Measurements from ENCODE around the gene NADK2.
"Not testable (repeated sequence)": the region's sequence is repeated elsewhere in the genome, so short reads cannot be mapped to it uniquely, and the experiment has no call there.

NADK2 gene

GRCh38 chr5:36241631-36242533 is at the start of gene NADK2:
Gene NADK2, minus strand, starts transcription at chr5:36241925. Its CDS starts 127 bp downstream, at chr5:36241798.
- DNase-seq: peak; percentile 92

- no peak for DNase-seq
Observed at GRCh38 chr5:36285837-36286615, 44.3 kb upstream of the NADK2 start.

GRCh38 chr5:36283775-36284174 is 42.0 kb upstream of the NADK2 start:
- not testable (repeated sequence) for DNase-seq

GRCh38 chr5:36281626-36282025 is 39.9 kb upstream of the NADK2 start:
- no peak for DNase-seq

GRCh38 chr5:36279054-36279698 is 37.5 kb upstream of the NADK2 start:
- peak; percentile 40 for DNase-seq

GRCh38 chr5:36277521-36278176 is 35.9 kb upstream of the NADK2 start:
- no peak for DNase-seq

- DNase-seq: no peak
Observed at GRCh38 chr5:36276864-36277263, 35.1 kb upstream of the NADK2 start.

GRCh38 chr5:36273809-36274526 is 32.2 kb upstream of the NADK2 start:
- DNase-seq: no peak

GRCh38 chr5:36272136-36272690 is 30.5 kb upstream of the NADK2 start:
- DNase-seq: no peak

- DNase-seq: no peak
Observed at GRCh38 chr5:36270876-36271575, 29.3 kb upstream of the NADK2 start.

- DNase-seq: no peak
Observed at GRCh38 chr5:36270175-36270574, 28.4 kb upstream of the NADK2 start.

- DNase-seq: no peak
Observed at GRCh38 chr5:36269478-36269877, 27.8 kb upstream of the NADK2 start.

- DNase-seq: no peak
Observed at GRCh38 chr5:36267905-36268304, 26.2 kb upstream of the NADK2 start.

GRCh38 chr5:36264202-36264760 is 22.6 kb upstream of the NADK2 start:
- DNase-seq: no peak

GRCh38 chr5:36261186-36261585 is 19.5 kb upstream of the NADK2 start:
- DNase-seq: no peak

- no peak for DNase-seq
Observed at GRCh38 chr5:36253575-36253974, 11.8 kb upstream of the NADK2 start.

GRCh38 chr5:36252722-36253365 is 11.1 kb upstream of the NADK2 start:
- no peak for DNase-seq

- DNase-seq: no peak
Observed at GRCh38 chr5:36251218-36251617, 9.5 kb upstream of the NADK2 start.

- no peak for DNase-seq
Observed at GRCh38 chr5:36250427-36250826, 8.7 kb upstream of the NADK2 start.

Measured in DMS 273 treated with DMSO at 0.1 percent for 48 hours (cell line).